GM18502 (cell line): ENCODE data around the gene CELSR3.

Experiments used
- ATAC-seq: cut with Tn5 transposase; IDR thresholded peaks from one replicate; pipeline ENCODE4 v1.9.1; 2021; ENCODE audit warnings: mild to moderate bottlenecking; ENCODE audit not compliant: unreplicated experiment, poor library complexity

CELSR3 gene, protein sequence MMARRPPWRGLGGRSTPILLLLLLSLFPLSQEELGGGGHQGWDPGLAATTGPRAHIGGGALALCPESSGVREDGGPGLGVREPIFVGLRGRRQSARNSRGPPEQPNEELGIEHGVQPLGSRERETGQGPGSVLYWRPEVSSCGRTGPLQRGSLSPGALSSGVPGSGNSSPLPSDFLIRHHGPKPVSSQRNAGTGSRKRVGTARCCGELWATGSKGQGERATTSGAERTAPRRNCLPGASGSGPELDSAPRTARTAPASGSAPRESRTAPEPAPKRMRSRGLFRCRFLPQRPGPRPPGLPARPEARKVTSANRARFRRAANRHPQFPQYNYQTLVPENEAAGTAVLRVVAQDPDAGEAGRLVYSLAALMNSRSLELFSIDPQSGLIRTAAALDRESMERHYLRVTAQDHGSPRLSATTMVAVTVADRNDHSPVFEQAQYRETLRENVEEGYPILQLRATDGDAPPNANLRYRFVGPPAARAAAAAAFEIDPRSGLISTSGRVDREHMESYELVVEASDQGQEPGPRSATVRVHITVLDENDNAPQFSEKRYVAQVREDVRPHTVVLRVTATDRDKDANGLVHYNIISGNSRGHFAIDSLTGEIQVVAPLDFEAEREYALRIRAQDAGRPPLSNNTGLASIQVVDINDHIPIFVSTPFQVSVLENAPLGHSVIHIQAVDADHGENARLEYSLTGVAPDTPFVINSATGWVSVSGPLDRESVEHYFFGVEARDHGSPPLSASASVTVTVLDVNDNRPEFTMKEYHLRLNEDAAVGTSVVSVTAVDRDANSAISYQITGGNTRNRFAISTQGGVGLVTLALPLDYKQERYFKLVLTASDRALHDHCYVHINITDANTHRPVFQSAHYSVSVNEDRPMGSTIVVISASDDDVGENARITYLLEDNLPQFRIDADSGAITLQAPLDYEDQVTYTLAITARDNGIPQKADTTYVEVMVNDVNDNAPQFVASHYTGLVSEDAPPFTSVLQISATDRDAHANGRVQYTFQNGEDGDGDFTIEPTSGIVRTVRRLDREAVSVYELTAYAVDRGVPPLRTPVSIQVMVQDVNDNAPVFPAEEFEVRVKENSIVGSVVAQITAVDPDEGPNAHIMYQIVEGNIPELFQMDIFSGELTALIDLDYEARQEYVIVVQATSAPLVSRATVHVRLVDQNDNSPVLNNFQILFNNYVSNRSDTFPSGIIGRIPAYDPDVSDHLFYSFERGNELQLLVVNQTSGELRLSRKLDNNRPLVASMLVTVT (N-terminal part only)

DNA sequence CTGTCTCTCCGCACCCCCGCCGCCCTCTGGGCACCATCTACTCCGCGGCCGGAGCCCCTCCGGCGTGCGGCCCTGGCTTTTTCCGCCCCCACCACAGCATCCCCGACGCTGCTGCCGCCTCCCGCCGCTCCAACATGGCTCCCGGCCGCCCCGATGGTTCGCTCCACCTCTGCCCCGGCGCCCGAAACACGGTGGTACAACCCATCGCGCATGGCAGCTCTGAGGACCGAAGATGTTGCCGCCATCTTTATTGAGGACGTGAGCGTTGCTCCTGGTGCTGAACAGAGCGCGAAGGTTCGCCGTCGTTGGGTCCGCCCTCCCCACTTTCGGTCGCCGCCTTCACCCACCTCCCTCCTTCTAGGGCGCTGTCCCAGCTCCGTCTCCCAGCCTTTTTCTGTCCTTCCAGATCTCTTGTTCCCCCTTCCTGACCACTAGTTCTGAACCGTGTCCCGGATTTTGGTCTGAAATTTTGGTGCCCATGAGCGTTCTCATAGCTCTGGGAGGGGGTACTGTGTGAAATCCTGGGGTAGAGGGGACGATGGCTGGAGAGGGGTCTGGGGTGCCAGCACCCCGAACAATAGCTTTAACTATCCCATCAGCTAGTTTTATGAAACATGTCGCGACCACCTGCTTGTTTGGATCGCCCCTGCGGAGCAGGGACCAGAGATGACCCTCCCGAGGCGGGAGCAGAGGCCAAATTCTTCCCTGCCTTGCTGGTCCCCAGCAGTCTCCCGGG is at the start of gene CELSR3:
CELSR3 (minus strand) TSS at position 134 of the 736 bp plus-strand sequence. CDS start 252 bp downstream, outside the sequence.
- no peak for ATAC-seq

DNA sequence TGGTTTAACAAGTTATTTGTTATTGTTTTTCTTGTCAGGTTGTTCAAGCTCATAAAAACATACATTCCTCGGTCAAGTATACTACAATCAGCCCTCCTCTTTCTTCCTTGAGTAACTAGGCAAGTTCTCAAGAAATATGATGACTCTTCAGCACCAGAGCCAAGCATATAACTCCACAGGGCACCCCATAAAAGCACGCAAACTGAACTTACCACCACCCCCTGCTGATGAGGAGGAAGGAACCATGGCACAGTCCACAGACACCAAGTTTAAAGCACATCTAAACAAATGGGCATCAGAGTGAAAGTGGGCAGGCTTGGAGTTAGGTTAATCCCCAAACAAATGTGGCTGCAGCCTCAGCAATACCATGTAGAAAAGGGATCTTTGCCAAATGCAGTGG is 49.0 kb upstream of the CELSR3 start:
- ATAC-seq, result no peak

DNA sequence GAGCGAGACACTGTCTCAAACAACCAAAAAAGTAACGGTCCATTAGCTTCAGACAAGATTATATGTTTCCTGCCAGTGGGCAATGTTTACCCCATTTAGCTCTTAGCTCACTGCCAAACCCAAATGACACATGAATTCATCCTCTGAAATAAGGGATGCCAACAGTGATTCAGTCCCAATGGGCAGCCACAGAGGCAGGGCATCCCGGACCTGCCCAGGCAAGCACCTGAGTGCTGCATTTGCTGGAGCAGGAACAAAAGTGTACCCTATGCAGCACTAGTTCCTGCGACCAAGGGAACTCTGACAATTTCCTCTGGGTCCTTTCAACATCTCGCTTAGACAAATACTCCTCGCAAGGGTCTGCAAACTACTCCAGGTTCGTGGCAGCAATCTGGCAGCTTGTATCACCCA is 46.4 kb upstream of the CELSR3 start:
- no peak for ATAC-seq

DNA sequence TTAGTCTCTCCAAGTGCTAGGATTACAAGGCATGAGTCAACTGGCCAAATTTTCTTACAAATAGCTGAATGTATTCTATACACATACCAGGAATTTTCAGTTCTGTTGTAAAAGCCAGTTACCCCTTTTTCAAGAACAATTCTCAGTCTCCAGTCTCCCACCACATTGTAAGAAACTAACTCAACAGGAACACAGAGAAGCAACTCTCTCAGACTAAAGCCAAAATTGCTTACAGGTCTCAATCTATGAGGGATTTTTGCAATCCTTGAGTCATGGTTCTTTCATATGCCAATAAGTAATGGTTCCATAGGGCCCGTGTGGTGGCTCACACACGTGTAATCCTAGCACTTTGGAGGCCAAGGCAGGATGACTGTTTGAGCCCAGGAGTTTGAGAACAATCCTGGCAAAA is 45.8 kb upstream of the CELSR3 start:
- no peak for ATAC-seq

DNA sequence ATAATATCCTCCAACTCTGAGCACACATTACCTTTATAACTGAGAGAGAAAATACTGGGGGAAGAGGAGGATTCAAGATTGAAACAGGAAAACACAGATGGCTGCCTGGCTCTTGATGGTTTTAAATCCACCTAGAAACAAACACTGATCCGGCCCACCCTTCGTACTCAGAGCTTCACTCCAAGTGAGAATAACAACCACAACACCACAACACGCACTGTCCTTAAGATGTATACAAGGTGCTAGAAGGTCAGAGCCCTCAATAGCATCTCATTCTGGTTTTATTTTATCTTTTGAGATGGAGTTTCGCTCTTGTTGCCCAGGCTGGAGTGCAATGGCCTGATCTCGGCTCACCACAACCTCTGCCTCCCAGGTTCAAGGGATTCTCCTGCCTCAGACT is 44.5 kb upstream of the CELSR3 start:
- ATAC-seq, result no peak

DNA sequence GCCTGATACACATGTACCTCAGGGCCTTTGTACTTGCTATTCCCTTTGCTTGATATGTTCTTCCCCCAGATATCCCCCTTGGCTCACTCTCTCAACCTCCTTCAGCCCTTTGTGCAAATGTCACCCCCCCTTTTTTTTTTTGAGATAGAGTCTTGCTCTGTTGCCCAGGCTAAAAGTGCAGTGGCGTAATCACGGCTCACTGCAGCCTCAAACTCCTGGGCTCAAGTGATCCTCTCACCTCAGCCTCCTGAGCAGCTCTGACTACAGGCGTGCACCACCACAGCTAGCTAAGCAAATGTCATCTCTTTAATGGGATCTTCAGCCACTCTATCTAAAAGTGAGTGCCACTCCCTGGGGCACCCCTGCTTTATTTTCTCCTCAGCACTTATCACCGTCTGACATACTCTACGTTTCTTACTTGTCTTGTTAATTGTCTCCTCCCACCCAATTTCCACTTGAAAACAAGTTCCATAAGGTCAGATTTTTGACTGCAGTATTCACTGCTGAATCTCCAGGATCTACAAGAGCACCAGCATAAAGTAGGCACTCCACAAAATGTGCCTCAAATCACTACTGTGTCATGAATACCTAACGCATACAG is 39.7 kb upstream of the CELSR3 start:
- no peak for ATAC-seq

DNA sequence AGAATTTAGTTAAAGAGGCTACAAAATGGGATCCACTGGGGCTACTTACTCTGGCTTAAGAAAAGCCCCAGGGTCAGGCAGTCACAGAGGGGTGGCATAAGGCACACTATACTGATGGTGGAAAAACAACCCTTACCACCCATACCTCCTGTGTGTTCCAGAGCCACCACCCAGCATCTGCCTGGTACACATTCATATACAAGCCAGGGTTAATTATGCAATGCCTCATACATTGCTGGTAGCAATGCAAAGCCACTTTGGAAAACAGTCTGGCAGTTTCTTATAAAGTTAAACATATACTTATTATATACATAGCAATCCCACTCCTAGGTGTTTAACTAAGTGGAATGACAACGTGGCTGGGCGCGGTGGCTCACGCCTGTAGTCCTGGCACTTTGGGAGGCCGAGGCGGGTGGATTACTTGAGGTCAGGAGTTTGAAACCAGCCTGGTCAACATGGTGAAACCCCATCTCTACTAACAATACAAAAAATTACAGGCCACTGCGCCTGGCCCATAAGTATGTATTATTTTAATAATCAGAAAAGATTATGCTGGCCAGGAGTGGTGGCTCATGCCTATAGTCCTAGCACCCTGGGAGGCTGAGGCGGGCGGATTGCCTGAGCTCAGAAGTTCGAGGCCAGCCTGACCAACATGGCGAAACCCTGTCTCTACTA is 38.2 kb upstream of the CELSR3 start:
- no peak for ATAC-seq

DNA sequence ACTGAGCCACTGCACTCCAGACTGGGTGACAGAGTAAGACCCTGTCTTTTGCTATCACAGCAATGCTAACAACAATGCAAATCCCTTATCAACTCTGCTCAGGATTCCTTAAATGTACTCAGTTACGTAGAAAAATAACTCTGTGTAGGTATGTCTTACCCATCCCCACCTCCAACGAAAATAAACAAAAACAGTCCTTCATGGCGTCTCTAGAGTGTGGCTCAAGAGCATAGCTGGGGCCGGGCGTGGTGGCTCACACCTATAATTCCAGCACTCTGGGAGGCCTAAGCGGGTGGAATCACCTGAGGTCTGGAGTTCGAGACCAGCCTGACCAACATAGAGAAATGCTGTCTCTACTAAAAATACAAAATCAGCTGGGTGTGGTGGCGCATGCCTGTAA is 36.2 kb upstream of the CELSR3 start:
- no peak for ATAC-seq

DNA sequence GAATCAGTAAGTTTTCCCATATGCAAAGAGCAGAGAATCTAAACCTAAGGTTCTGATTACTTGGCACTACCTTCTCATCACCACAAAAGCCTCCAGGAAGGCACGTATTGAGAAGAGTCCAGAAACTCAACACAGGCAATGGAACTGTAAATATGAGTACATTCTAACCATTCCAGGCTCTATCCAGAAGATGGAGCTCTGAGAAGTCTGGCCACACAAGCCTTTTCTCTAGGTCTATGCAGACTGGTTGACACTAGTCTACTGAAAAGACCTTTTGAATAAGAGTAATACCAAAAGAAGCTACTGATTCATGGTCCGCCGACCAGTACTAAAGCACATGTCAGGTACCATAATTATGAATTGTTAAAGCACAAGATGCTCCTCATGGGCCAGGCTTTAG is 35.3 kb upstream of the CELSR3 start:
- no peak for ATAC-seq

DNA sequence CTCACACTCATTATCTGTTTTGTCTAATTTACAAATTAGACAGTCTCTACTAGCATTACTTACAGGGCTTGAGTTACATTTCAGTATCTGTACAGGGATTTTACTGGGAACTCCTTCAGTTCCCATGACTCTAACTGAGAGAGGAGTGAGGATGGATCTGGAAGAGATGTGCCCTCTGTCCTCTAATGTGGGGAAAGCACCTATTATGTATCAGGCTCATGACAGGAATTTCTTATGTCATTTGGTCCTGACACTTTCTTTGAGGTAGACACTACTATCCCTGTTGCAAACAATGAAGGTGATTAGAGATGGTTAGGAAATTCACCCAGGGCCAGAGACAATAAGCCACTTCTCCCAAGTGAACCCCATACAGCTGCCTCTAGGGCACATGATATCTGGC is 33.9 kb upstream of the CELSR3 start:
- no peak for ATAC-seq

DNA sequence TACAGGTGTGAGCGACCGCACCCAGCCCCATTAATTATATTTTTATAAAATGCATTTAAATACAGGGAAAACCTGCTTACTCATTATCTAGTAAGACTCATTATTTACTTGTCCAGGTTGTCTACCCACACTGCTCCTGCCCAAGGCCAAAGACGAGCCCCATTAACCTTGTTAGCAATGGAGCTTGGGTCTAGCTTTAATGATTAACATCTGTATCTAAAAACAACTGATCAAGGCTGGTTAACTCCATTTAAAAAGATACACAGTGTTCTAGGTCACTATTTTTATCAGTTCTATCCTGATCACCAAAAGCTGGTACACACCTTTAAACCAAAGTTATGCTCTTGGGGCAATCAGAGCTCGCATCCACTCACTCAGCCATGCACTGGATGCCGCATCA is 33.5 kb upstream of the CELSR3 start:
- ATAC-seq, result no peak

DNA sequence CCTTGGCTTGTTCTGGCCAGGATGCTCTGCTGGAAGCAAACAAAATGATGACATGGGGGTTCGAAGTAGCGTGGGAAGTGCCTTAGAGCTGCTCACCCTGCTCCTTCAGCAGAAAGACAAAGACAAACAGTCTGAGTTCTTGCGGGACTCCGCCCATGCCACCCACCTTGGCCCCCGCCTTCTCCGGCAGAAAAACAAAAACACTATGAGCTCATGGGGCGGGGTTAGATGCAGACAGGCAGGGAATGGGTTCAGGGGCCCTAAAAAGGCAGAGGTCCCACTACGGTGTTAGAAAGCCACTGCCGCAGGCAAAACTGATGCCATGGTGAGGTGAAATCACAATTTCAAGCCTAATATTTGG is 32.7 kb upstream of the CELSR3 start:
- ATAC-seq, result no peak

DNA sequence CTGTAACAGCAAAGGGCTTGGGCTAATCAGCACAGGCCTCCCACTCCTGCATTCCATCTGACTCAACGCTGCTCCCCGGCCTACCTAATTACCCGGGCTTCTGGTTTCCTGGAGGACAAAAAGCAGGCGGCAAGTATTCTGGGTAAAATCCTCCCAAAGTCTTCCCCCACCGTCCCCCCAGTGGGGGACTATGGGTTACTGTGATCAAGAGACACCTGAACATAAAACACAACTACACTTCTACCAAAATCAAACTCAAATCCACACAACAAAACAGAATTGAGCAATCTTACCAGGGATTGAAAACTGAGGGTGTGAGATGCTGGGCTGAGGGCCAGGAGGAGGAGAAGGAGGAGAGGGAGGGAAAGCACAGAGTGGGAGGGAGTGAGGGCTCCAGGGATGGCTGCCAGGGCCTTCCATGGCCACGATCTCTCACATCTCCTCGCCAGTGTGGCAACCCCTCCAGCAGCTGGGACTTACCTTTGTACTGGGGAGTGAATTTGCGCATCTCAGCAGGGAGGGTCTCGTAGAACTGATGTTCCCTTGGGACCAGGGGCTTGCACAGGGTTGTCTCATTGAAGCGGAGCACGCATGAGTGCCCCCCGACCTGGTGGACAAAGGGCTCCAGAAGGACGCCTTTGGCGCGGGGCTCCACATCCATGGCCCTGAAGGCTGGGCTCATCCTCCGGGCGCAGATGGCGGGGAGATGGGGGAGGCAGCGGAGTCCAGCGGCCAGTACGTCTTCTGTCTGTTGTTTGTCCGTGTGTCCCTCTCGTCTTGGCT is 32.1 kb upstream of the CELSR3 start:
- ATAC-seq, result no peak

DNA sequence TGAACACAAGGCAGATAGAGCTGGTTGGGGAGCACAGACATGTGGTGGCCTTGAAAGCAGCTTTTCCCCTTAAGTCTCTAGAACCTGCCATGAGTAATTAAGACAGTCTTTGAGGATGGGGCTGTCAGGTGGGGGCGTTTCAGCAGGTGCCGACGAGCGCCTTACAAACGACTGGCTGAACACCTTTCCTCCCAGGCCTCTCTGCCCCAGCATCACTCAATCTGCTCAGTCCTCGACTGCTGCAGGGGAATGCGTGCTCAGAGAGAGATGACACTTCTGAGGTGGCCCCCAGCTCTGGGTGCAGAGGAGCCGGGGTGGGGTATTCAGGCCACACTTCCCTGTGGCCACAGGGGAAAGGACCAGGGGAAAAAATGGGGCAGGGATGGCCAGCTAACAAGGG is 31.1 kb upstream of the CELSR3 start:
- no peak for ATAC-seq

DNA sequence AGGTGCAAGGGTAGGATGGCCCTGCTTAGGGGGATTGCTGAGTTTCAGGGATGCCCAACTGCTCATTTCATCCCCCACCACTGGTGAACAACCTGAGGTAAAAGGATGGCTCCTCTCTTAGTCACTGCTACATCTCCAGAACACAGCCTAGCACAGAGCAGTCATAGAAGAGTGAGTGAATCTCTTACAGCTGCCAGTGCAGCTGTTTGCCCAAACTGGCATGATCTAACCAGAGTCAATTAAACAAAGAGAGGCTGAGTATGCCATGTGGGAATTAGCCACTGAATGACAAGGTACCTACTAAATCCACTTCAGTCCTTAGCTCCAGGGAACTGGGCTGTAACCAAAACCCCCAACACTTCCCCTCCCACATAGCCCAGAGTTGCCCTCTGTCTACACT is 29.9 kb upstream of the CELSR3 start:
- no peak for ATAC-seq

DNA sequence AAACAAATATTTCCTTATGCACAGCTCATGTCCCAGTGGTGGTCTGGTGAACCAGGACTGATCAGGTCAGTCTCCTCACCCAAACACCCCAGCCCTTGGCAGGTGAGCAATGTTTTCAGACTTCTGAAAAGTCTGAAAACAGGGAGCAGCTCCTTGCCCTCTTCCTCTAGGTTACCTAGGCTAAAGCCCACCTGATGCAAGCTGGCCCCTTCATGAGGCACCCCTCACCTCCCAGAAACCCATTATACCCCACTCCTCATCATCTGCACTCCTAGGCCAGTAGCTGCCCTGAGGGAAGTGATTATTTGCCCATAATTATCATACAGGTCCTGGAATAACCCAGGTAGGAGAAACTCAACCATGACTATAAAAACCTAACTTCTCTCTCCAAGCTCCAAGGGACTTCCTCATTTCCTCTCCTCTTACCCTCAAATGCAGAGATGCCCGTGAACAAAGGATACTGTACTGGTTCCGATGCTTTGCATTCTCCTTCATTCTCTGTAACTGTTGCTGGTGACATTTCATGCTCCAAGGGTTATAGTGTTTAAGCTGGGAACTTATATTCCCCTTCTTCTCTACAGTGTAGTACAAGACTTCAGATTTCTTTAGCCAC is 28.3 kb upstream of the CELSR3 start:
- no peak for ATAC-seq

DNA sequence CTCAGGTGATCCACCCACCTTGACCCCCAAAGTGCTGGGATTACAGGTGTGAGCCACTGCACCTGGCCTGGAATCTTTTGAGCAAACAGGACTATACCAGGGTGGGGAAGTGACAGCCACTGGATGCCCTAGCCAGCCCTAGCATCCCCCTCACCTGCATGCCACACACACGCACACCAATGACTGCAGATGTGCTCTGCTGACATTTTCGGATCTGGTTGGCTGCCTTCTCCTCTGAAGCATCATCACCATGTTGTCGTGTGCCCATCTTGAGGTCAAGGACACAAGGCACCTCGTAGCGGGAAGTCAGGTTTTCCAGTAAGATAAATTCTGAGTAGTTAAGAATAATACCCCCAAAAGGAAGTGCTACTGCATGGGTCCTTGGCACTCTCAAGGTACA is 26.7 kb upstream of the CELSR3 start:
- no peak for ATAC-seq

DNA sequence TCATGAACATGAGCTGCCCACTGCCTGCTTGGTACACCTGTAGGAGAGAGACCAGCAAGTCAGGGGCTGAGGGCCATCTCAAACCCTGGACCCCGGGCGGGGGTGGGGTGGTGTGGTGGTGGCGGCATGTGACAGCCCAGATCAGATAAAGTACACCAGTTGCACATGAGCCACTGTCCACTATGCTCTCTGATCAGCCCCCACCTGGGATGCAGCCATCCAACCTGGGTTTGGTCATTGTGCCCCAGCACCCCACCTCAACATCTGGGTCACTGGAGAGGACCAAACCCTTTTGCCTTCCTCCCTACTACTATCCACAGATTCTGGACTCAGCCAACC is 26.0 kb upstream of the CELSR3 start:
- no peak for ATAC-seq
